K562 (cell line): ENCODE data around the gene TMEM79. TPM values are rescaled to one million over a fixed set of nuclear protein-coding genes. Genes with fewer than 3 reads are reported as not detected.

Experiments used
- CREBBP ChIP-seq: IDR thresholded peaks from one replicate; pipeline ENCODE4 v1.6.1; 2012; ENCODE audit warnings: low read depth, mild to moderate bottlenecking, control low read depth, inconsistent platforms, low read length
- FOXK2 ChIP-seq, 2 experiments: fragments of 450-650 bp; IDR thresholded peaks in 1 of 2; conservative IDR thresholded peaks in 1 of 2; 2 replicates each; pipeline ENCODE4 v1.6.1; 2016; ENCODE audit warnings: low read depth in 2 of 2, mild to moderate bottlenecking in 1 of 2
- GATA2 ChIP-seq: sonication (generic); formaldehyde crosslinking; IDR thresholded peaks from 2 replicates; pipeline ENCODE4 v1.4.0; 2020; ENCODE audit warnings: mild to moderate bottlenecking, missing genetic modification reagents
- HES1 ChIP-seq: fragments of 450-650 bp; IDR thresholded peaks from 2 replicates; pipeline ENCODE4 v1.6.1; 2016; ENCODE audit warnings: low read depth, mild to moderate bottlenecking, moderate library complexity
- HIVEP1 ChIP-seq: fragments of 250-450 bp; sonication (Bioruptor Pico); IDR thresholded peaks from 2 replicates; pipeline ENCODE4 v1.4.0; 2020; ENCODE audit warnings: mild to moderate bottlenecking
- ILF3 ChIP-seq: fragments of 450-650 bp; IDR thresholded peaks from 2 replicates; pipeline ENCODE4 v1.6.1; 2018; ENCODE audit warnings: antibody characterized with exemption, mild to moderate bottlenecking, moderate library complexity, borderline replicate concordance
- LCOR ChIP-seq: sonication (generic); formaldehyde crosslinking; IDR thresholded peaks from 2 replicates; pipeline ENCODE4 v1.8.0; 2022; ENCODE audit warnings: mild to moderate bottlenecking, missing genetic modification reagents
- MAFK ChIP-seq: IDR thresholded peaks from 2 replicates; pipeline ENCODE4 v1.6.1; 2011; ENCODE audit warnings: low read length, improper control_type of control experiment
- NCOA1 ChIP-seq: fragments of 450-650 bp; IDR thresholded peaks from 2 replicates; pipeline ENCODE4 v1.6.1; 2016; ENCODE audit warnings: low read depth
- NCOR1 ChIP-seq: fragments of 450-650 bp; IDR thresholded peaks from 2 replicates; pipeline ENCODE4 v1.6.1; 2016; ENCODE audit warnings: mild to moderate bottlenecking, moderate library complexity
- NFE2L1 ChIP-seq: fragments of 450-650 bp; IDR thresholded peaks from 2 replicates; pipeline ENCODE4 v1.6.1; 2016; ENCODE audit warnings: missing genetic modification characterization, low read depth, mild to moderate bottlenecking, missing compliant biosample characterization, moderate library complexity, borderline replicate concordance
- NFIX ChIP-seq: fragments of 250-450 bp; sonication (Bioruptor Pico); IDR thresholded peaks from 2 replicates; pipeline ENCODE4 v1.4.0; 2020; ENCODE audit warnings: low read depth, mild to moderate bottlenecking, moderate library complexity
- NFYB ChIP-seq: IDR thresholded peaks from 2 replicates; pipeline ENCODE4 v1.6.1; 2011; ENCODE audit warnings: mild to moderate bottlenecking, moderate library complexity; ENCODE audit not compliant: insufficient read length; ENCODE audit errors: extremely low read depth
- NR1H2 ChIP-seq: sonication (generic); formaldehyde crosslinking; IDR thresholded peaks from 2 replicates; pipeline ENCODE4 v1.4.0; 2020; ENCODE audit warnings: mild to moderate bottlenecking, missing genetic modification reagents
- NR2F6 ChIP-seq: fragments of 450-650 bp; formaldehyde crosslinking; IDR thresholded peaks from 2 replicates; pipeline ENCODE4 v1.4.0; 2020; ENCODE audit warnings: mild to moderate bottlenecking
- POLR2H ChIP-seq: IDR thresholded peaks from 2 replicates; pipeline ENCODE4 v1.6.1; 2016; ENCODE audit warnings: missing genetic modification characterization, low read depth, mild to moderate bottlenecking, control low read depth, missing compliant biosample characterization, moderate library complexity
- TOE1 ChIP-seq, 2 experiments: fragments of 450-650 bp in 1 of 2; sonication (generic) in 1 of 2; formaldehyde crosslinking in 1 of 2; IDR thresholded peaks; 2 replicates each; pipeline versions ENCODE4 v1.7.1 to v1.8.0; 2016 to 2022; ENCODE audit warnings: borderline replicate concordance in 2 of 2, mild to moderate bottlenecking in 2 of 2, antibody characterized with exemption in 1 of 2, inconsistent platforms in 1 of 2, low read depth in 1 of 2, missing genetic modification reagents in 1 of 2, moderate library complexity in 1 of 2
- XRCC4 ChIP-seq: IDR thresholded peaks from one replicate; pipeline ENCODE4 v1.6.1; 2011; ENCODE audit not compliant: insufficient read depth, insufficient read length; ENCODE audit errors: extremely low read depth
- ZBTB2 ChIP-seq: fragments of 450-650 bp; IDR thresholded peaks from 2 replicates; pipeline ENCODE4 v1.6.1; 2016; ENCODE audit warnings: antibody characterized with exemption
- ZFP1 ChIP-seq: fragments of 450-650 bp; formaldehyde crosslinking; IDR thresholded peaks from 2 replicates; pipeline ENCODE4 v1.4.0; 2020; ENCODE audit warnings: mild to moderate bottlenecking, mixed read lengths
- ZNF140 ChIP-seq: fragments of 250-450 bp; sonication (Bioruptor Pico); IDR thresholded peaks from 2 replicates; pipeline ENCODE4 v1.8.0; 2021; ENCODE audit warnings: moderate library complexity, mild to moderate bottlenecking, inconsistent platforms
- ZNF224 ChIP-seq: sonication (generic); formaldehyde crosslinking; IDR thresholded peaks from 2 replicates; pipeline ENCODE4 v1.8.0; 2022; ENCODE audit warnings: mild to moderate bottlenecking, missing genetic modification reagents
- ZNF24 ChIP-seq: fragments of 450-650 bp; IDR thresholded peaks from 2 replicates; pipeline ENCODE4 v1.6.1; 2016
- ZNF316 ChIP-seq: fragments of 450-650 bp; IDR thresholded peaks from 2 replicates; pipeline ENCODE4 v1.6.1; 2016
- ZNF766 ChIP-seq: fragments of 200-800 bp; sonication (Bioruptor generic); conservative IDR thresholded peaks from 2 replicates; pipeline ENCODE4 v1.6.1; 2016; ENCODE audit warnings: missing genetic modification characterization, missing compliant biosample characterization
- polyA plus RNA-seq, 8 experiments: library from polyadenylated mRNA; depleted of rRNA in 4 of 8; stranded (reverse) in 5 of 8; unstranded in 3 of 8; fragments of >200 nt; fragmentation: Nextera tagmentation in 2 of 8; fragmentation: Illumina TruSeq in 1 of 8; extraction: Ambion mirVana in 2 of 8; extraction: Trizol in 1 of 8; gene quantifications; 2 replicates each; pipeline versions ENCODE4 v1.2.1 to v1.2.3, GENCODE V29; 2011 to 2014; ENCODE audit warnings: inconsistent platforms in 1 of 8, missing spikeins in 1 of 8
- total RNA-seq, 7 experiments: library from RNA; depleted of rRNA in 6 of 7; stranded (reverse); fragments of >200 nt in 6 of 7; fragmentation: Illumina TruSeq in 2 of 7; extraction: Trizol in 2 of 7; gene quantifications; 2 replicates each; pipeline versions ENCODE4 v1.2.1 to v1.2.3, GENCODE V29; 2011 to 2021; ENCODE audit warnings: low replicate concordance in 1 of 7
- TF ChIP-seq, protein P1 (sequence below): fragments of 250-450 bp; sonication (Bioruptor Pico); IDR thresholded peaks from 2 replicates; pipeline ENCODE4 v1.4.0; 2020

TMEM79 gene
- total and polyA plus RNA-seq, 9 of the 15 experiments (the other 6 are each of a cell fraction or from before 2014, with no cell fraction given) = 0.69 to 6.8 (median 4.0) TPM

- TF ChIP-seq LCOR (CRISPR knock-in tag) (peak; percentile 55; the same call in 1 of the 2 replicates), ZNF24 (no peak), POLR2H (no peak), HES1 (no peak), NR2F6 (CRISPR knock-in tag) (no peak), ILF3 (no peak), ZNF140 (CRISPR knock-in tag) (no peak), XRCC4 (no peak), CREBBP (no peak), NR1H2 (no peak), NFIX (CRISPR knock-in tag) (no peak), NCOR1 (peak; percentile 51), NCOA1 (no peak), ZBTB2 (no peak), FOXK2 (conservative IDR thresholded peaks at IDR 0.05 in 1 of 2, IDR thresholded peaks at IDR 0.05 in 1 of 2; ENCODE audit: low read depth in 2 of 2) (no peak), ZNF316 (no peak), HIVEP1 (no peak), GATA2 (CRISPR knock-in tag) (no peak), MAFK (no peak), ZNF766 (CRISPR knock-in tag) (no peak), ZNF224 (CRISPR knock-in tag) (no peak), NFE2L1 (no peak), TOE1 (IDR thresholded peaks at IDR 0.05; ENCODE audit: borderline replicate concordance) (no peak), TOE1 (CRISPR knock-in tag; IDR thresholded peaks at IDR 0.05; ENCODE audit: borderline replicate concordance, low read depth) (no peak), NFYB (no peak), ZFP1 (CRISPR knock-in tag) (no peak)
- TF ChIP-seq, protein P1, sequence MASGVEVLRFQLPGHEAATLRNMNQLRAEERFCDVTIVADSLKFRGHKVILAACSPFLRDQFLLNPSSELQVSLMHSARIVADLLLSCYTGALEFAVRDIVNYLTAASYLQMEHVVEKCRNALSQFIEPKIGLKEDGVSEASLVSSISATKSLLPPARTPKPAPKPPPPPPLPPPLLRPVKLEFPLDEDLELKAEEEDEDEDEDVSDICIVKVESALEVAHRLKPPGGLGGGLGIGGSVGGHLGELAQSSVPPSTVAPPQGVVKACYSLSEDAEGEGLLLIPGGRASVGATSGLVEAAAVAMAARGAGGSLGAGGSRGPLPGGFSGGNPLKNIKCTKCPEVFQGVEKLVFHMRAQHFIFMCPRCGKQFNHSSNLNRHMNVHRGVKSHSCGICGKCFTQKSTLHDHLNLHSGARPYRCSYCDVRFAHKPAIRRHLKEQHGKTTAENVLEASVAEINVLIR (CRISPR knock-in tag) = no peak
Measured at GRCh38 chr1:156281281-156281680, 2.8 kb upstream of the TMEM79 start (continued).
